ENCODE data around the gene ZFAND6.
"Not testable (repeated sequence)": the region's sequence is repeated elsewhere in the genome, so short reads cannot be mapped to it uniquely, and the experiment has no call there.

The ZFAND6 gene

GRCh38 chr15:80058851-80059785 is at the start of gene ZFAND6:
Gene ZFAND6 (plus strand): TSS chr15:80059676. CDS start chr15:80120345, 60,669 bp downstream.
- DNase-seq (ENCODE audit: low spot score) = peak; percentile 97

DNA sequence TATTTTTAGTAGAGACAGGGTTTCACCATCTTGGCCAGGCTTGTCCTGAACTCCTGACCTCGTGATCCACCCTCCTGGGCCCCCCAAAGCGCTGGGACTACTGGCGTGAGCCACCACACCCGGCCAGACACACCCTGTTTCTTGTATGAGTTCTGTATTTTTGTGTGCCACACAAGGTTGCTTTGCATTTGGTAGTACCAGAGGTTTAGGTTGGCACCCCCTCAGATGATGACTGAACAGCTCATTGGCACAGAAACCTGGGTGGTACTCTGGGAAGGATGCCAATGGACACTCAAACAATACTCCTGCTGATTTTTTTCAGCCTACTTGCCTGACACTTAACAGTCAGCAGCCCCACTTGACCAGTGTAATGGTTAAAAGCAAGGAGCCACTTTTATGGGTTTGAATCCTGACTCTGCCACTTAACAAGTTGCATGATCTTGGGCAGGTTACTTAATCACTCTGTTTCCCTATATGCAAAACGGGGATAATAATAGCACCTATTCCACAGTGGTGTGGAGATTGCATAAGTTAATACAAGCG is 49.3 kb upstream of the ZFAND6 start:
- peak; percentile 25 for DNase-seq (ENCODE audit: low spot score)

- not testable (repeated sequence) for DNase-seq (ENCODE audit: low spot score)
Measured at GRCh38 chr15:80011041-80011523, 48.4 kb upstream of the ZFAND6 start.

DNA sequence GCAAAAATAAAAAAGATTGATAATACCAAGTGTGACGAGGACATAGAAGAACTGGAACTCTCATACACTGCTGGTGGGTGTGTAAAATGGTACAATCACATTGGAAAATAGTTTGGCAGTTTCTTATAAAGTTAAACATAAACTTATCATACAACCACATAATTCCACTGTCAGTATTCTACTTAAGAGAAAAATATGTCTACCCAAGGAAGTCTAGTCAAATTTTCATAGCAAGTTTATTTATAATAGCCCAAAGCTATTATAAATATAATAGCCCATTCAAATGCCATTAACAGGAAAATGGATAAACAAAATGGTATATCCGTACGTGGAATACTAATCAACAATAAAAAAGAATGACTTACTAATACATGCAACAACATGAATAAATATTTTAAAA is 47.9 kb upstream of the ZFAND6 start:
- DNase-seq (ENCODE audit: low spot score) = no peak

- DNase-seq (ENCODE audit: low spot score) = no peak
Measured at GRCh38 chr15:80012060-80012726, 47.3 kb upstream of the ZFAND6 start.

DNA sequence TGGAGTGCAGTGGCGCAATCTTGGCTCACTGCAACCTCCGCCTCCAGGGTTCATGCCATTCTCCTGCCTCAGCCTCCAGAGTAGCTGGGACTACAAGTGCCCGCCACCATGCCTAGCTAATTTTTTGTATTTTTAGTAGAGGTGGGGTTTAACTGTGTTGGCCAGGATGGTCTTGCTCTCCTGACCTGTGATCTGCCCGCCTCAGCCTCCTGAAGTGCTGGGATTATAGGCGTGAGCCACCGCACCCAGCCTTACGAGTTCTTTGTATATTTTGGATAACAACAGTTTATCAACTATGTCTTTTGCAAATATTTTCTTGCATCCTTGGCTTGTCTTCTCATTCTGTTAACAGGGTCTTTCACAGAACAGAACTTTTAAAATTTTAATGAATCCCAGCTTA is 45.3 kb upstream of the ZFAND6 start:
- DNase-seq (ENCODE audit: low spot score) = not testable (repeated sequence)

GRCh38 chr15:80015156-80015555 is 44.3 kb upstream of the ZFAND6 start:
- DNase-seq (ENCODE audit: low spot score) = no peak

DNA sequence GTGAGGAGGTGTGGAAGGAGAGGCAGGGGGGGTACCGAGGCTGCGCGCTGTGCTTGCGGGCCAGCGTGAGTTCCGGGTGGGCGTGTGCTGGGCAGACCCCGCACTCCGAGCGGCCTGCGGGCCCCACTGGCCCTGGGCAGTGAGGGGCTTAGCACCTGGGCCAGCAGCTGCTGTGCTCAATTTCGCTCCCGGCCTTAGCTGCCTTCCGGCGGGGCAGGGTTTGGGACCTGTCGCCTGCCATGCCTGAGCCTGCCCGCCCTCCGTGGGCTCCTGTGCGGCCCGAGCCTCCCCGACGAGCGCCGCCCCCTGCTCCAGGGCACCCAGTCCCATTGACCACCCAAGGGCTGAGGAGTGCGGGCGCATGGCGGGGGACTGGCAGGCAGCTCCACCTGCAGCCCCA is 43.0 kb upstream of the ZFAND6 start:
- DNase-seq (ENCODE audit: low spot score) = not testable (repeated sequence)

DNA sequence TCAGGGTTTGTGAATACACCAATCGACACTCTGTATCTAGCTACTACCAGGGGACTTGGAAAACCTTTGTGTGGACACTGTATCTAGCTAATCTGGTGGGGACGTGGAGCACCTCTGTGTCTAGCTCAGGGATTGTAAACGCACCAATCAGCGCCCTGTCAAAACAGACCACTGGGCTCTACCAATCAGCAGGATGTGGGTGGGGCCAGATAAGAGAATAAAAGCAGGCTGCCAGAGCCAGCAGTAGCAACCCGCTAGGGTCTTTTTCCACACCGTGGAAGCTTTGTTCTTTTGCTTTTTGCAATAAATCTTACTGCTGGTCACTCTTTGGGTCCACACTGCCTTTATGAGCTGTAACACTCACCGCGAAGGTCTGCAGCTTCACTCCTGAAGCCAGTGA is 42.3 kb upstream of the ZFAND6 start:
- not testable (repeated sequence) for DNase-seq (ENCODE audit: low spot score)

DNA sequence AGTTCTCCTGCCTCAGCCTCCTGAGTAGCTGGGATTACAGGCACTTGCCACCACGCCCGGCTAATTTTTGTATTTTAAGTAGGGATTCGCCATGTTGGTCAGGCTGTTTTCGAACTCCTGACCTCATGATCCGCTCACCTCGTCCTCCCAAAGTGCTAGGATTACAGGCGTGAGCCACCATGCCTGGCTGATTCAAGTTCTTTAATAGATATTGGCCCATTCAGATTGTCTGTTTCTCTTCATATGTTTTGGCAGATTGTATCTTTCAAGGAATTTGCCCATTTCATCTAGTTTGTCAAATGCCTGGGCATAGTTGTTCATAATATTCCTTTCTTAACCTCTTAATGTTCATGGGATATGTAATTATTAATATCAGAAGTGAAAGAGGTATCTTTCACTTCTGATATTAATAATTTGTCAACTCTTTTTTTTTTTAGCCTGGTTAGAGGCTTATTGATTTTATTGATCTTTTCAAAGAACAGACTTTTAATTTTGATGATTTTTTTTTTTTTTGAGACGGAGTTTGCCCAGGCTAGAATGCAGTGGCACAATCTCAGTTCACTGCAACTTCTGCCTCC is 40.2 kb upstream of the ZFAND6 start:
- no peak for DNase-seq (ENCODE audit: low spot score)

DNA sequence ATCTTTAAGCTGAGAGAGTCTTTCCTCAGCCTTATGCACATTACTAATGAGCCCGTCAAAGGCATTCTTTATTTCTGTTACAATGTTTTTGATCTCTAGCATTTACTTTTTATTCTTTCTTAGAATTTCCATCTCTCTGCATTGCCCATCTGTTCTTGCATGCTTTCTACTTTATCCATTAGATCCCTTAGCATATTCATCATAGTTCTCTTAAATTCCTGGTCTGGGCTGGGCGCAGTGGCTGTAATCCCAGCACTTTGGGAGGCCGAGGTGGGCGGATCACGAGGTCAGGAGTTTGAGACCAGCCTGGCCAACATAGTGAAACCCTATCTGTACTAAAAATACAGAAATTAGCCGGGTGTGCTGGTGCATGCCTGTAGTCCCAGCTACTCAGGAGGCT is 39.3 kb upstream of the ZFAND6 start:
- DNase-seq (ENCODE audit: low spot score) = not testable (repeated sequence)

- DNase-seq (ENCODE audit: low spot score) = no peak
Measured at GRCh38 chr15:80020731-80021130, 38.7 kb upstream of the ZFAND6 start.

GRCh38 chr15:80026310-80026709 is 33.2 kb upstream of the ZFAND6 start:
- no peak for DNase-seq (ENCODE audit: low spot score)

DNA sequence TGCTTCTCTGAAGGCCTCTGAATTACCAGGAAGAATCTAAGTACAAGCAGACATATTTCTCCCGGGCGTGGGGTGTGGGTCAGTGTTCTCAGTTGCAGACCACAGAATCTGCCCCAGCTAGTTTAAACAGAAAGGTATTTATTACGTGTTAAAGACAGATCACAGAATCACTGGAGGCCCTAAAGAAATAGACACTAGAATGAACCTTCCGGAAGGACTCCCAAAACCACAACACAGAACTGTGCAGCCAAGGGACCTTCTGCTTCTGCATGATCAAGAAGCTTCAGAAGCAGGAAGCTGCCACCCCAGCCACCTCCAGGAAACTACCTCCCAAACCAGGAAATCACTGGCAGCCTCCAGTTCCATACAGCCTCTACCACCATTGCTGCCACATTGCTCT is 32.7 kb upstream of the ZFAND6 start:
- no peak for DNase-seq (ENCODE audit: low spot score)

DNA sequence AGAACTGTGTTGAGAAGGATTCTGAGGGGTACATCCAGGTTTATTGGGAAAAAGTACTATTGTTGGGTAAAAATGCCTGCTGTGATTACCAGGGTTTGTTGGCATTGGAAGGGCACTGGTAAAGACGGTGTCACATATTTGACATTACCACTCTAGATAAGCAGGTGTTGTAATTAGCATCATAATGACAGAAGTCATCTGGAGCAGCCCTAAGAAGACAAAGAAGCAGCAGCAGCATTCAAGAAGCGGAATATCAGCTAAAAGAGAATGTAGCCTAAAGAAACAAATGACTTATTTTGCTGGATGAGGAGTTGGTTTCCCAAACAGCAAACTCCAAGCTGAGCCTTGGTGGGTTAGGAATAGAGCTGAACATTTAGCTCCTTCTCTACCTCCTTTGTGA is 30.5 kb upstream of the ZFAND6 start:
- DNase-seq (ENCODE audit: low spot score) = no peak

GRCh38 chr15:80031841-80032240 is 27.6 kb upstream of the ZFAND6 start:
- DNase-seq (ENCODE audit: low spot score) = peak; percentile 23

DNA sequence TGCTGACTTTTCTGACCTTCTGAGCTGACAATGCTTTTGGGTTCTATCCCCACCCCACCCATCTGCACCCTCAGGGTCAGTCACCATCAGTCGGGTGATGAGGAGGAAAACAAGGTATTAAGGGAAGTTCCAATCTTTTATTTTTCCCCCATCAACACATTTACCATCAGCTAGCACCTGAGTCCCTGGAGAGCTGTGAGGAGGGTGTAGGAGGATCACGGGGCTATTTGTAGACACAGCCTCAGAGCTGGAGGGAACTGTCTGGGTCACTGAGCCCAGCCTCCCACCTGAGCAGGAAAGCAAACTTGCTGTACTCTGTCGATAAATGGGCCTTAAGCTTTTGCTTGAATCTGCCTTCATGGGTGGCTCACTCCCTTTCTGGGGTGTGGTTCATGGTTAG is 24.8 kb upstream of the ZFAND6 start:
- DNase-seq (ENCODE audit: low spot score) = no peak

GRCh38 chr15:80036071-80036470 is 23.4 kb upstream of the ZFAND6 start:
- no peak for DNase-seq (ENCODE audit: low spot score)

DNA sequence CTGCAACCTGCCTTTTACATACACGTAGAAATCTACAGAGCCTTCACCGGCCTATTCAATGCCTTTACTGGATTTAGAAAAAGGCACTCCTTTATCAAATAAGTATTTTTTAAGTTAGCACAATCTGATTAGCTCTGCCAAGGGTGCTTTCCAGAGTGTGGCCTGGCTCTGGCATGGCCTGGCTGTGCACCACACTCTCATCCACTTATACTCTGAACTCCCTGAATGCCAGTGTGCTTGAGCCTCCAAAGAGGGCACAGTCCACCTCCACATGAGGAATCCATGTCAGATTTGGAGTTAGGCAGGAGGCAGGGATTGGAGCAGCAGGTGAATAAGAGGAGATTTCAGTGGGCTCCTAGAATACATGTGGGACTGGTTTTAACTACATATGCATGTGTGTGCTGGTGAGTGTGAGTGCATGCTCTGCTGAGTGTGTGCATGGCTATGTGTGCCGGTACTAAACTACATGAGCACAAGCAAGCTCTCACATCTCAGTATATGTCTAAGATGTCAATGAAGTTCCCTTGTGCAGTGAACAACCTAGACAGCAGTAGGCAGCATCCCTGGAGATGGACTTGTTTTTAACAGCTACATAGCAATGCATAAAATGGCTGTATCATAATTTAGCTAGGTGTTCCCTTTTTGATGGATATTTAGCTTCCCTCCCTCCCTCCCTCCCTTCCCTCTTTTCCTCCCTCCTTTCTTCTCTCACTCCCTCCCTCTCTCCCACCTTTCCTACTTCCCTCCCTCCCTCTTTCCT is 17.8 kb upstream of the ZFAND6 start:
- no peak for DNase-seq (ENCODE audit: low spot score)

DNA sequence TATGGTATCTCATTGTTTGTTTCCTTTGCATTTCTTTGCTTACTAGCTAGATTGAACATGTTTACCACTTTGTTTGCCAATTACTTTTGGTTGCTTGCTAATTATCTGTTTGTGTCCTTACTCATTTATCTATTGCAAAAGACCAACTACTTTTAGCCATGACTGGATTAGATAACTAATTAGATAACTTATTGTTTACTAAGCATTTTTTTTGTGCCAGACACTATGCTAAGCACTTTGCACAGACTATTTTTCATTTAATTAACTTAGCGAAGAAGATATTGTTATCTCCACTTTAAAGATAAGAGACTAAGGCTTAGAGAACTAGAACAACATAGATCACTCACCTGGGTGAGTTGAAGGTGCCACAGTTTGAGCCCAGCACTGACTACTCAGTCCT is 16.9 kb upstream of the ZFAND6 start:
- DNase-seq (ENCODE audit: low spot score) = no peak

DNA sequence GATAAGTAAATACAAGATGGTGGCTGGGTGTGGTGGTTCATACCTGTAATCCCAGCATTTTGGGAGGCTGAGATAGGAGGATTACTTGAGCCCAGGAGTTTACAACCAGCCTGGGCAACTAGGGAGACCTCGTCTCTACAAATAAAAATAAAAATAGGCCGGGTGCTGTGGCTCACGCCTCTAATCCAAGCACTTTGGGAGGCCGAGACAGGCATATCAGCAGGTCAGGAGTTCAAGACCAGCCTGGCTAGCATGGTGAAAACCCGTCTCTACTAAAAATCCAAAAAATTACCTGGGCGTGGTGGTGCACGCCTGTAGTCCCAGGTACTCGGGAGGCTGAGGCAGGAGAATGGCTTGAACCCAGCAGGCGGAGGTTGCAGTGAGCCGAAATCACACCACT is 14.3 kb upstream of the ZFAND6 start:
- not testable (repeated sequence) for DNase-seq (ENCODE audit: low spot score)

DNA sequence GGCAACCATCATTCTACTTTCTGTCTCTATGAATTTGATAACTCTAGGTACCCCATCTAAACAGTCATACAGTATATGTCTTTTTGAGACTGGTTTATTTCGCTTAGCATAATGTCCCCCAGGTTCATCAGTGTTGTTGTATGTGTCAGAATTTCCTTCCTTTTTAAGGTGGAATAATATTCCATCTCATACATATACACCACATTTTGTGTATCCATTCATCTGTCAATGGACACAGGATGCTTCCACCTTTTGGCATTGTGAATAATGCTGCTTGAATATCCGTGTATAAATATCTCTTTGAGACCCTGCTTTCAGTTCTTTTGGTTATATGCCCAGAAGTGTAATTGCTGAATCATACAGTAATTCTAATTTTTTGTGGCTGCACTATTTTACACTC is 10.4 kb upstream of the ZFAND6 start:
- DNase-seq (ENCODE audit: low spot score) = no peak
